ENCODE data around the gene TMIGD2.
"Not testable (repeated sequence)": the region's sequence is repeated elsewhere in the genome, so short reads cannot be mapped to it uniquely, and the experiment has no call there.

TMIGD2 gene

GRCh38 chr19:4328991-4329681 lies 26.9 kb upstream of the TMIGD2 start:
- not testable (repeated sequence) for ATAC-seq, H3K9me3 Mint-ChIP-seq
- Mint-ChIP-seq H3K27ac (peak overlapping the region; percentile 88), H3K36me3 (peaks cover 11% of the 10 kb centered on the region), H3K4me3 (peak overlapping the region; percentile 78), H3K4me1 (peaks cover 32% of the 10 kb centered on the region)
- peak in 1 of 2 donors; percentile 65 for DNase-seq (ENCODE audit: low spot score in 2 of 2)

GRCh38 chr19:4328243-4328990 lies 26.2 kb upstream of the TMIGD2 start:
- Mint-ChIP-seq H3K4me1 (peaks cover 32% of the 10 kb centered on the region), H3K9me3 (no peaks in the 10 kb centered on the region), H3K4me3 (peak overlapping the region; percentile 78), H3K27ac (peak overlapping the region; percentile 88), H3K36me3 (peaks cover 11% of the 10 kb centered on the region)
- DNase-seq (ENCODE audit: low spot score in 2 of 2) (peak; percentile 93 to 97), ATAC-seq (peak; percentile 89)

DNA sequence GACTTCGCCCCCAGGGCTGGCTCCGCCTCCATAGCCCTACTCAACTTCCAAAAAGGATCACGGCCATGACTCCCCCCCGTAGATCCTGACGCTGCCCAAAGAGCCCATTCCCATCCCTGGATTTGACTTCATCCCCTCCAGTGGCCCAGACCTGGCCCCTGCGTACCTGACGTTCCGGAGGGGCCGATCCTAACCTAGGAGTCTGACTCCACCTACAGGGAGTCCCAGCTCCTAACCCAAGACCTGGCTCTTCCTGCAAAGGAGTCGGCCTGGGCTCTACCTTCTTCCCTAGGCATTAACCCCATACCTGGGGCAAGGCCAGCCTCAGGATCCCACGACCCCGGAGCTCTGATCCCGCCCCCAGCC lies 25.7 kb upstream of the TMIGD2 start:
- DNase-seq (ENCODE audit: low spot score in 2 of 2) (no peak), ATAC-seq (peak; percentile 3)
- H3K4me1 Mint-ChIP-seq = peaks cover 32% of the 10 kb centered on the region
- H3K36me3 Mint-ChIP-seq = peaks cover 11% of the 10 kb centered on the region
- peak overlapping the region; percentile 88 for H3K27ac Mint-ChIP-seq
- peak overlapping the region; percentile 78 for H3K4me3 Mint-ChIP-seq
- H3K9me3 Mint-ChIP-seq = no peaks in the 10 kb centered on the region

DNA sequence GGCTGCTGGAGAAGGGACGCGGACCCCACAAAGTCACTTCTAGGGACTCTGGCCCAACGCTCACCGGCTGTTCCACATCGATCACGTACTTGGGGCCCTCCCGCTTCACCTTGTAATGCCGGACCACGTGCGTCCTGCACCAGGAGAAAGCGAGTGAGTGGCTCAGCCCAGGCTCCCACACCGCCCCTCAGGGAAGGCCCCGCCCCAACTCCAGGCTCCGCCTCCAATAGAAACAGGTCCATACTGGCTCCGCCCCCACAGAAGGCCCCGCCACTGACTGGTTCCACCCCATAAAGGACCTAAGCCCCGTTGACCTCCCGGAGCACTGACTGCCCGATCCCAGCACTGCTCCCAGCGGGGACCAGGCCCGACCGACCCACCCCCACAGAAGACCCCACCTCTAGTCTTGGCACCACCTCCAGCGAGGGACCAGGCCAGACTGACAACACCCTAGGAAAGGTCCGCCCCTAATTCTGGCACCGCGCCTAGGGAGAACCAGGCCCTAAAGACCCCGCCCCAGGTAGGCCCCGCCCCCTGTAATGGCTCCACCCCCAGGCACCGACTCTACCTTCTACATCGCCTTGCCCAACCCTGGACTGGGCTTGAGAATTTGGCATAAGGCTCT lies 25.2 kb upstream of the TMIGD2 start:
- peak overlapping the region; percentile 78 for H3K4me3 Mint-ChIP-seq
- ATAC-seq (peak; percentile 57), DNase-seq (ENCODE audit: low spot score in 2 of 2) (peak; percentile 66 to 87)
- peak overlapping the region; percentile 88 for H3K27ac Mint-ChIP-seq
- no peaks in the 10 kb centered on the region for H3K9me3 Mint-ChIP-seq
- peaks cover 32% of the 10 kb centered on the region for H3K4me1 Mint-ChIP-seq
- H3K36me3 Mint-ChIP-seq = peaks cover 11% of the 10 kb centered on the region

DNA sequence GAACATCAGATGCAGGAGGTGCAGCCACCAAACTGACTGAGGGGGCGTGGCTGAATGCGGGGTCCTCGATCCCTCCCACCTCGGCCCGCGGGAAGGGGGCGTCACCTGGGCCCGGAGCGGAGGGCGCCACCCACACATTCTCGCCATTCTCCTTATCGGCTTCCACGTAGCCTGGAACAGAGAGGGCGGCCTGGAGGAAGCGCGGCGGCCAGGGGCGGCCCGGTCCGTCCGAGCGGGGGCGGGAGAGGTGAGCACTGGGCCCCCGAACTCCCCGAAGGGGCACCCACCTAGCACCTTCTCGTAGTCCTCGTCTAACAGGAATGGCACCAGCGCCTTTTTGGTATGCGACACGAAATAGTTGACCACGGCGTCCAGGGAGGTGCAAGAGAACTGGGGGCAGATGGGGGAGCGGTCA lies 24.7 kb upstream of the TMIGD2 start:
- peaks cover 11% of the 10 kb centered on the region for H3K36me3 Mint-ChIP-seq
- no peak overlapping the region for H3K27ac Mint-ChIP-seq
- ATAC-seq (no peak), DNase-seq (ENCODE audit: low spot score in 2 of 2) (no peak)
- H3K9me3 Mint-ChIP-seq = no peaks in the 10 kb centered on the region
- H3K4me1 Mint-ChIP-seq = peaks cover 32% of the 10 kb centered on the region
- peak overlapping the region; percentile 78 for H3K4me3 Mint-ChIP-seq

DNA sequence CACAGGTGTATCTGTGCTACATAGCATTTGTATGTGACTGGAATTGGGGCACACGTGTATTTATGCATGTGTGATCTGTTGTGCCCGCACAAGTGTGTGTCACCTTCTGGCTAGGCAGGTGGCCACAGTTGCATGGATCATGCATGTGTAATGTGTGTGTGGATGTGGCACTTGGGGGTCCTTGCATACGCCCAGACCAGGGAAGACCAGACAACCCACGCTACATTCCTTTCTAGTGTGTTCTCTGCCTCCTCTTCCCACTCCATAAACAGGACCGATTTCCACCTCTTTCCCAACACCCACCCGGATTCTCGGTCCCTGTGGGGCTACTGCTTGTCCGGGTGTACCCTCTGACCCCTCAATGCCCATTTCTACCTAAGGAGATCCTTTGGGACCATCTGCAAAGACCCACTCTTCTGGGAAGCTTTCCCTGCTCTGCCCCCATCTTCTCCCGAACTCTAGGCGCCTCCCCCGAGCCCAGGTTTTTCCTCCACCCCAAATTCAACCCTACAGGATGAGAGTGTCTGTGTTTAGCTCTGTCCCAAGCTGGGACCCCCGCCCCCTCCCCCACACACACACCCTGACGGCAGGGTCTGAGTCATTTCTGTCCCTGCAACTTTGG lies 24.1 kb upstream of the TMIGD2 start:
- H3K27ac Mint-ChIP-seq = no peak overlapping the region
- ATAC-seq = no peak

GRCh38 chr19:4324228-4324627 lies 22.0 kb upstream of the TMIGD2 start:
- H3K9me3 Mint-ChIP-seq = peaks cover 5% of the 10 kb centered on the region
- no peak overlapping the region for H3K4me3 Mint-ChIP-seq
- H3K4me1 Mint-ChIP-seq = peaks cover 37% of the 10 kb centered on the region
- H3K36me3 Mint-ChIP-seq = peaks cover 11% of the 10 kb centered on the region
- no peak overlapping the region for H3K27ac Mint-ChIP-seq
- DNase-seq (ENCODE audit: low spot score in 2 of 2) = no peak
- ATAC-seq = no peak

More for the DNA sequence above, 24.1 kb upstream of the TMIGD2 start:
- peaks cover 11% of the 10 kb centered on the region for H3K36me3 Mint-ChIP-seq
- H3K4me3 Mint-ChIP-seq = peak overlapping the region; percentile 78
- peaks cover 32% of the 10 kb centered on the region for H3K4me1 Mint-ChIP-seq
- no peaks in the 10 kb centered on the region for H3K9me3 Mint-ChIP-seq
- DNase-seq (ENCODE audit: low spot score in 2 of 2) = no peak

- Mint-ChIP-seq H3K9me3 (peaks cover 5% of the 10 kb centered on the region), H3K4me1 (peaks cover 38% of the 10 kb centered on the region), H3K36me3 (peaks cover 11% of the 10 kb centered on the region), H3K27ac (no peak overlapping the region), H3K4me3 (no peak overlapping the region)
- DNase-seq (ENCODE audit: low spot score in 2 of 2) (no peak), ATAC-seq (no peak)
Observed at GRCh38 chr19:4323692-4324091, 21.5 kb upstream of the TMIGD2 start.

DNA sequence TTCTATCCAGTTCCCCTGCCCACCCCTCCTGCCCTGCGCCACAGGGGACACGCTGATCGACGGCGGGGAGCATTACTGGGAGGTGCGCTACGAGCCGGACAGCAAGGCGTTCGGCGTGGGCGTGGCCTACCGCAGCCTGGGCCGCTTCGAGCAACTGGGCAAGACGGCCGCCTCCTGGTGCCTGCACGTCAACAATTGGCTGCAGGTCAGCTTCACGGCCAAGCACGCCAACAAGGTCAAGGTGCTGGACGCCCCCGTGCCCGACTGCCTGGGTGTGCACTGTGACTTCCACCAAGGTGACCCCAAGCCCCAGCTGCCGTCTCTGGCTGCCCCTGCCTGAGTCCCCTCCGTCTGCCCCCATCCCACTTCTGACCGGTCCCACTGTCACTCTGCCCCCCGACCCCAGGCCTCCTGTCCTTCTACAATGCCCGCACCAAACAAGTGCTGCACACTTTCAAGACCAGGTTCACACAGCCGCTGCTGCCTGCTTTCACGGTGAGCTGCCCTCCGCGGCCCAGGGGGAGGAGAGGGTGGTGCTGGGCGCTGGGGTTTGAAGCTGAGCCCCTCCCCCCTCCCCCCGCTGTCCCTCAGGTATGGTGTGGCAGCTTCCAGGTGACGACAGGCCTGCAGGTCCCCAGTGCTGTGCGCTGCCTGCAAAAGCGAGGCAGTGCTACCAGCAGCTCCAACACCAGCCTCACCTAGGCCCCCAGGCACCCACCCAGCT lies 20.9 kb upstream of the TMIGD2 start:
- ATAC-seq (no peak), DNase-seq (ENCODE audit: low spot score in 2 of 2) (no peak)
- Mint-ChIP-seq H3K9me3 (peaks cover 5% of the 10 kb centered on the region), H3K27ac (no peak overlapping the region), H3K36me3 (peaks cover 5% of the 10 kb centered on the region), H3K4me3 (no peak overlapping the region), H3K4me1 (peaks cover 38% of the 10 kb centered on the region)

DNA sequence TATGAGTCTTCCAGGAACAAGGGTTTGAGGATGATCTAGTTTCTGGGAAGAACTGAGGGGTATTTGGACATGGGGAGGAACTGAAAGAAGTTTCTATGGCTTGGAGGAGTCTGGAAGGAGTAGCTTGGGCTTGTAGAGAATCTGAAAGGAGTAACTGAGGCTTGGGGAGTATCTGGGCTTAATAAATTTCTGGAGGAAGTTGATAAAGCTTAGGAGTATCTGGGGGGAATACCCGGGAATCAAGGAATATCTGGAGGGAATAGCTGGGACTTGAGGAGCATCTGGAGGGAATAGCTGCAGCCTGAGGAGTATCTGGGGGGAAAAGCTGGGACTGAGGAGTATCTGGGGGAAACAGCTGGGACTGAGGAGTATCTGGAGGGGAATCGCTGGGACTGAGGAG lies 18.2 kb upstream of the TMIGD2 start:
- H3K36me3 Mint-ChIP-seq = peaks cover 4% of the 10 kb centered on the region
- no peak for ATAC-seq
- peaks cover 15% of the 10 kb centered on the region for H3K4me1 Mint-ChIP-seq
- peaks cover 5% of the 10 kb centered on the region for H3K9me3 Mint-ChIP-seq
- H3K27ac Mint-ChIP-seq = no peak overlapping the region
- H3K4me3 Mint-ChIP-seq = no peak overlapping the region
- DNase-seq (ENCODE audit: low spot score in 2 of 2) = no peak

GRCh38 chr19:4319067-4319718 lies 17.0 kb upstream of the TMIGD2 start:
- no peak for ATAC-seq
- Mint-ChIP-seq H3K4me1 (peaks cover 12% of the 10 kb centered on the region), H3K9me3 (peaks cover 5% of the 10 kb centered on the region), H3K4me3 (no peak overlapping the region), H3K27ac (peak overlapping the region; percentile 36), H3K36me3 (peaks cover 4% of the 10 kb centered on the region)
- DNase-seq (ENCODE audit: low spot score in 2 of 2) = no peak

GRCh38 chr19:4318460-4318859 lies 16.3 kb upstream of the TMIGD2 start:
- ATAC-seq = no peak
- H3K36me3 Mint-ChIP-seq = peaks cover 10% of the 10 kb centered on the region
- no peak for DNase-seq (ENCODE audit: low spot score in 2 of 2)
- H3K27ac Mint-ChIP-seq = peak overlapping the region; percentile 36
- H3K4me3 Mint-ChIP-seq = no peak overlapping the region
- H3K9me3 Mint-ChIP-seq = peaks cover 5% of the 10 kb centered on the region
- peaks cover 12% of the 10 kb centered on the region for H3K4me1 Mint-ChIP-seq

DNA sequence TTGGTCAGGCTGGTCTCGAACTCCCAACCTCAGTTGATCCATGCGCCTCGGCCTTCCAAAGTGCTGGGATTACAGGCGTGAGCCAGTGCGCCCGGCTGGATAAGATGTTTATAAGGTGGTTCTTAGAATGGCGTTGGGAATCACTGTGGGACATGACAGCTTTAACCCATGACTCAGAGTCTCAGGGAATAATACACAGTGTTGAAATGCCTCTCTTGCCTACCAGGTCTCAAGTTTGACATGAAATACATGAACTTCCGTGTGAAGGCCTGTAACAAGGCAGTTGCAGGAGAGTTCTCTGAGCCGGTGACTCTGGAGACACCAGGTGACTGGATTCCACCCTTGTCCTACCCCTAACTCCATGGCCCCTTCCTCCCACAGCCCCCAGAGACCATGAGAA lies 14.8 kb upstream of the TMIGD2 start:
- Mint-ChIP-seq H3K9me3 (peaks cover 5% of the 10 kb centered on the region), H3K4me1 (peaks cover 12% of the 10 kb centered on the region), H3K36me3 (peaks cover 14% of the 10 kb centered on the region), H3K4me3 (no peak overlapping the region), H3K27ac (no peak overlapping the region)
- ATAC-seq (no peak), DNase-seq (ENCODE audit: low spot score in 2 of 2) (no peak)

GRCh38 chr19:4313847-4314490 lies 11.8 kb upstream of the TMIGD2 start:
- Mint-ChIP-seq H3K4me1 (no peaks in the 10 kb centered on the region), H3K4me3 (no peak overlapping the region), H3K36me3 (peaks cover 25% of the 10 kb centered on the region), H3K27ac (no peak overlapping the region), H3K9me3 (no peaks in the 10 kb centered on the region)
- ATAC-seq (no peak), DNase-seq (ENCODE audit: low spot score in 2 of 2) (no peak)
